Fibroblast of the aortic adventitia (primary cell): ENCODE data around the gene SRPK1. TPM values are rescaled to one million over a fixed set of nuclear protein-coding genes. Genes with fewer than 3 reads are reported as not detected.
"Not testable (repeated sequence)": the region's sequence is repeated elsewhere in the genome, so short reads cannot be mapped to it uniquely, and the experiment has no call there.

Experiments
- DNase-seq: peaks from one replicate; pipeline ENCODE4 v3.0.0-alpha.2; 2010; ENCODE audit warnings: low read depth
- H3K4me3 ChIP-seq: 2 replicates; pipeline ENCODE4 v1.5.1; 2011; ENCODE audit warnings: low read depth, mild to moderate bottlenecking, control low read depth, low read length, moderate library complexity
- CTCF ChIP-seq: IDR thresholded peaks from 2 replicates; pipeline ENCODE4 v1.5.1; 2011; ENCODE audit warnings: mild to moderate bottlenecking, low read length, control low read depth, inconsistent platforms; ENCODE audit not compliant: insufficient read depth
- total RNA-seq: library from RNA; depleted of rRNA; stranded (reverse); fragments of >200 nt; gene quantifications from 2 replicates; pipeline ENCODE4 v1.2.3, GENCODE V29; 2012; ENCODE audit warnings: low replicate concordance

SRPK1 gene
- total RNA-seq, 1 donor = 86.9 TPM

GRCh38 chr6:35943390-35943789 lies 22.5 kb upstream of the SRPK1 start:
- no peak for DNase-seq

DNA sequence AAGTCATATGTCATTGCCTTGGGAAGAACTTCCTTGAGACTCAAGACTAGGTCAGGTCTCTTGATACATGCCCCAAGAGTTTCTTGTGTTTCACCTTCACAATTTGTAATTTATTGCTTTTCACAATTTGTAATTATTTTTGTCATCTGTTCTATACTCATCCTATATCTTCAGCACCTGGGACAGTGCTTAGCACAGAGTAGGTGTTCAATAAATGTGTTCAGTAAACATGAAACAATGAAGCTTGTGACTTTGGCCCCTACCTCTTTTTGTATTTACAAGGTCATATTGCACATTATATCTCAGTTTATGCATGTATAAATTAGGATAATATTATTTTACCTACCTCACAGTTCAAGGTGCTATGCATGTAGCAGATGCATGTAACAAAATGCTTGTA lies 21.5 kb upstream of the SRPK1 start:
- no peak for DNase-seq
- TF ChIP-seq CTCF = no peak
- H3K4me3 ChIP-seq = no peak overlapping the region

More at GRCh38 chr6:35943390-35943789, 22.5 kb upstream of the SRPK1 start:
- no peak for TF ChIP-seq CTCF
- H3K4me3 ChIP-seq = no peak overlapping the region

DNA sequence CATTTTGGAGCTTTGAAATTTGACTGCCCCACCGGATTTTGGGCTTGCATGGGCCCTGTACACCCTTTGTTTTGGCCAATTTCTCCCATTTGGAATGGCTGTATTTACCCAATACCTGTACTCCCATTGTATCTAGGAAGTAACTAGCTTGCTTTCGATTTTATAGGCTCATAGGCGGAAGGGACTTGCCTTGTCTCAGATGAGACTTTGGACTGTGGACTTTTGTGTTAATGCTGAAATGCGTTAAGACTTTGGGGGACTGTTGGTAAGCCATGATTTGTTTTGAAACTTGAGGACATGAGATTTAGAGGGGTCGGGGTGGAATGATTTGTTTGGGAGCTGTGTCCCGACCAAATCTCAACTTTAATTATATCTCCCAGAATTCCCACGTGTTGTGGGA lies 20.3 kb upstream of the SRPK1 start:
- DNase-seq, H3K4me3 ChIP-seq: not testable (repeated sequence)

DNA sequence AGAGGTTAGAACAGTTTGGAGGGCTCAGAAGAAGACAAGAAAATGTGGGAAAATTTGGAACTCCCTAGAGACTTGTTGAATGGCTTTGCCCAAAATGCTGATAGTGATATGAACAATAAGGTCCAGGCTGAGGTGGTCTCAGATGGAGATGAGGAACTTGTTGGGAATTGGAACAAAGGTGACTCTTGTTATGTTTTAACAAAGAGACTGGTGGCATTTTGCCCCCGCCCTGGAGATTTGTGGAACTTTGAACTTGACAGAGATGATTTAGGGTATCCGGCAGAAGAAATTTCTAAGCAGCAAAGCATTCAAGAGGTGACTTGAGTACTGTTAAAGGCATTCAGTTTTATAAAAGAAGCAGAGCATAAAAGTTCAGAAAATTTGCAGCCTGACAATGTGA lies 19.1 kb upstream of the SRPK1 start:
- not testable (repeated sequence) for H3K4me3 ChIP-seq, DNase-seq

DNA sequence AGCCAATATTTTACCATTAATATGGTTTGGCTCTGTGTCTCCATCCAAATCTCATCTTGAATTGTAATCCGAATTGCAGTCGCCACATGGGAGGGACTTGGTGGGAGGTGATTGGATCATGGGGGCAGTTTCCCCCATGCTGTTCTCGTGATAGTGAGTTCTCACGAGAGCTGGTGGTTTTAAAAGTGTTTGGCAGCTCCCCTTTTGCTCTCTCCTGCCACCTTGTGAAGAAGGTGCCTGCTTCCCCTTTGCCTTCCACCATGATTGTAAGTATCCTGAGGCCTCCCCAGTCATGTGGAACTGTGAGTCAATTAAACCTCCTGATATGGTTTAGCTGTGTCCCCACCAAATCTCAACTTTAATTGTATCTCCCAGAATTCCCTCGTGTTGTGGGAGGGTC lies 18.4 kb upstream of the SRPK1 start:
- H3K4me3 ChIP-seq, DNase-seq: not testable (repeated sequence)

DNA sequence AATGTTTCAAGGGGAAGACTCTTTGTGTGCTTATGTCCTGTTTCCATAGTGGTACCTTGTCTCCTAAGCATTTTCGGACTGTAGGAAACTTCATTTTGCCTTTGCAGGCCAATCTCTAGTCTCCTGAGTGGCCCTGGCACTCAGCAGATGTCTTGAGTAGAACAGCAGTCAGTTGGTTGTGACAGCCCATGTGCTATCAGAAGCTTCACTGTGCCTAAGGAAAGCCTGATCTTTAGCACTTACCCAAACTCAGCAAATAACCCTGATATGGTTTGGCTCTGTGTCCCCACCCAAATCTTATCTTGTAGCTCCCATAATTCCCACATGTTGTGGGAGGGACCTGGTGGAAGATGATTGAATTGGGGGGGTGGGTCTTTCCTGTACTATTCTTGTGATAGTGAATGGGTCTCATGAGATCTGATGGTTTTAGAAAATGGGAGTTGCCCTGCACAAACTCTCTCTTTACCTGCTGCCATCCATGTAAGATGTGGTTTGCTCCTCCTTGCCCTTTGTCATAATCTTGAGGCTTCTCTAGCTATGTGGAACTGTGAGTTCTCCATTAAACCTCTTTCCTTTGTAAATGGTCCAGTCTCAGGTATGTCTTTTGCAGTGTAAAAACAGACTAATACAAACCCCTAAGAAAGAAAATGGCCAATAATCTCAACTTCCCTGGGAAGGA lies 15.9 kb upstream of the SRPK1 start:
- no peak overlapping the region for H3K4me3 ChIP-seq
- no peak for DNase-seq
- TF ChIP-seq CTCF = no peak

DNA sequence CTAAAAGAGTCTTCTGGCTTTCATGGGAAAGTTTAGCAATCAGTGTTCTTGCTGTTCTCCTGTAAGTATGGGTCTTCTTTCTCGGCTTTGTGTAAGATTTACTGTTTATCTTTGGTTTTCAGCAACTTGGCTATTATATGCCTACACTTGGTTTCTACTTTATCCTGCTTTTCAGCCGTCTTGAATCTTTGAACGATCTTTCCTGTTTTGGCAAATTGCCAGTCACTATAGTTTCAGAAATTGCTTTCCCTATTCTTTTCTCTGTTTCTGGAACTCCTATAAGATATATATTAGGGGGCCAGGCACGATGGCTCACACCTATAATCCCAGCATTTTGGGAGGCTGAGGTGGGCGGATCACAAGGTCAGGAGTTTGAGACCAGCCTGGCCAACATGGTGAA lies 14.6 kb upstream of the SRPK1 start:
- H3K4me3 ChIP-seq = no peak overlapping the region
- no peak for TF ChIP-seq CTCF
- no peak for DNase-seq

DNA sequence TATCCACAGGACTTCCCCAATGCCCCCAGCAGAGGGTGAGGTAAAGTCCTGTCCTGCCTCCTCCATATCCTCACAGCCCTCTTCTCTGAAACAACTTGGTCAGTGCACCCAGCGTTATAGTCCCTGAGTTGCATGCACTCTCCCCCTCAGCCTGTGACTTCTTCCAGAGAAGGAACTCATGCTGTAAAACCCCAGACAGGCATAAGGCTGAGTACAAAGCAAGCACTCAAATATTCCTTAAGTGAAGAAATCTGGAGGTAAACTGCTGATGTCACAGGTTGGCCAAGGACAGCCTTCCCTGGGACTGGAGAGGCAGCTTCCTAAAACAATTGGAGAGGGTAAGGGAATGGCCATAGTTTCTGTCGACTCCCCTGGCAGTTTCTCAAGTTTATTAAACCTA lies 12.9 kb upstream of the SRPK1 start:
- no peak overlapping the region for H3K4me3 ChIP-seq
- no peak for DNase-seq
- TF ChIP-seq CTCF = no peak

- not testable (repeated sequence) for DNase-seq, H3K4me3 ChIP-seq
Measured at GRCh38 chr6:35931873-35932272, 11.0 kb upstream of the SRPK1 start.
